SHP77 (cell line): ENCODE data around the gene FHOD3.

Experiments used
- DNase-seq, 2 experiments: peaks; one replicate each; lab custom pipeline; 2025; lab: John Stamatoyannopoulos, UW

FHOD3 gene

GRCh38 chr18:36481201-36481657 lies 183.7 kb downstream of the FHOD3 start:
- no peak for DNase-seq

GRCh38 chr18:36481935-36482334 lies 184.4 kb downstream of the FHOD3 start:
- DNase-seq = no peak

- DNase-seq = no peak
Observed at GRCh38 chr18:36484591-36484990, 187.1 kb downstream of the FHOD3 start.

GRCh38 chr18:36485772-36486171 lies 188.3 kb downstream of the FHOD3 start:
- DNase-seq = no peak

- DNase-seq = no peak
Observed at GRCh38 chr18:36488131-36488530, 190.6 kb downstream of the FHOD3 start.

GRCh38 chr18:36490897-36491296 lies 193.4 kb downstream of the FHOD3 start:
- DNase-seq = no peak

GRCh38 chr18:36492604-36493329 lies 195.3 kb downstream of the FHOD3 start:
- no peak for DNase-seq

- no peak for DNase-seq
Observed at GRCh38 chr18:36493349-36494159, 196.0 kb downstream of the FHOD3 start.

- DNase-seq = no peak
Observed at GRCh38 chr18:36494160-36494437, 196.6 kb downstream of the FHOD3 start.

GRCh38 chr18:36496022-36496421 lies 198.5 kb downstream of the FHOD3 start:
- DNase-seq = no peak

- DNase-seq = no peak
Observed at GRCh38 chr18:36499938-36500337, 202.4 kb downstream of the FHOD3 start.

GRCh38 chr18:36501100-36501499 lies 203.6 kb downstream of the FHOD3 start:
- no peak for DNase-seq

GRCh38 chr18:36503477-36503876 lies 206.0 kb downstream of the FHOD3 start:
- DNase-seq = no peak

GRCh38 chr18:36504928-36505327 lies 207.4 kb downstream of the FHOD3 start:
- DNase-seq = no peak

GRCh38 chr18:36505665-36506064 lies 208.2 kb downstream of the FHOD3 start:
- no peak for DNase-seq

- DNase-seq = no peak
Observed at GRCh38 chr18:36509646-36510197, 212.2 kb downstream of the FHOD3 start.

- DNase-seq = no peak
Observed at GRCh38 chr18:36511791-36512352, 214.4 kb downstream of the FHOD3 start.

- DNase-seq = no peak
Observed at GRCh38 chr18:36513556-36513955, 216.0 kb downstream of the FHOD3 start.

GRCh38 chr18:36514778-36515177 lies 217.3 kb downstream of the FHOD3 start:
- no peak for DNase-seq

- DNase-seq = no peak
Observed at GRCh38 chr18:36516258-36516657, 218.7 kb downstream of the FHOD3 start.

GRCh38 chr18:36516726-36517125 lies 219.2 kb downstream of the FHOD3 start:
- DNase-seq = no peak

GRCh38 chr18:36518839-36519238 lies 221.3 kb downstream of the FHOD3 start:
- no peak for DNase-seq

- DNase-seq = no peak
Observed at GRCh38 chr18:36519358-36519757, 221.8 kb downstream of the FHOD3 start.
